Right lobe of liver (tissue), 6 donors: ENCODE results near the gene CCR9. TPM values are rescaled to one million over a fixed set of nuclear protein-coding genes. Genes with fewer than 3 reads are reported as not detected.
A peak's percentile ranks its signal among the peaks of the same experiment; 100 is the strongest.

Source experiments
- ATAC-seq, 4 donors: fragments of 200-7000 bp; cut with Tn5 transposase; one replicate each; pipeline ENCODE4 v1.9.1; 2020; ENCODE audit warnings: mild to moderate bottlenecking in 4 of 4, moderate library complexity in 4 of 4
- DNase-seq, 3 donors: peaks; one replicate each; pipeline ENCODE4 v3.0.0-alpha.2; 2020
- H3K27ac ChIP-seq, 3 donors: fragments of 200-600 bp; one replicate each; pipeline ENCODE4 v1.8.0; 2022
- H3K27me3 ChIP-seq, 2 donors: fragments of 200-600 bp; one replicate each; pipeline ENCODE4 v1.8.0; 2022
- H3K36me3 ChIP-seq, 4 donors: fragments of 200-600 bp; sonication (generic) in 1 of 4; one replicate each; pipeline versions ENCODE4 v1.5.1 to v1.8.0; 2017 to 2022; ENCODE audit warnings: control low read depth in 1 of 4
- H3K4me1 ChIP-seq, 4 donors: fragments of 200-600 bp; sonication (generic) in 1 of 4; one replicate each; pipeline versions ENCODE4 v1.5.1 to v1.8.0; 2017 to 2022; ENCODE audit warnings: control low read depth in 1 of 4
- H3K4me3 ChIP-seq, 3 donors: fragments of 200-600 bp; one replicate each; pipeline ENCODE4 v1.8.0; 2022
- H3K9me3 ChIP-seq, 4 donors: fragments of 200-600 bp; sonication (generic) in 1 of 4; one replicate each; pipeline versions ENCODE4 v1.5.1 to v1.8.0; 2017 to 2022; ENCODE audit warnings: control low read depth in 1 of 4
- POLR2A ChIP-seq: fragments of 450-650 bp; IDR thresholded peaks from one replicate; pipeline ENCODE4 v1.6.1; 2017; ENCODE audit warnings: antibody characterized with exemption, mild to moderate bottlenecking
- WGBS: methylation state at CpG from one replicate; pipeline ENCODE4 v1.1.6; 2018; ENCODE audit warnings: low coverage, low lambda C conversion rate; ENCODE audit not compliant: insufficient coverage; ENCODE audit errors: missing lambda C conversion rate; 5-methylcytosine and 5-hydroxymethylcytosine counted together
- intact Hi-C, 2 donors: fragments of 100-400 bp; cut with DNase I; formaldehyde crosslinking; loops; one replicate each; pipeline versions ENCODE4 v1.11.2 to v1.14.1; 2022
- total RNA-seq, 6 experiments: library from RNA; depleted of rRNA in 2 of 6; stranded (reverse); fragments of >200 nt in 2 of 6; fragmentation: NEBNext Ultra II Directional in 3 of 6; extraction: Animal tissue kit (Norgen Biotek cat#: 25700) in 3 of 6; gene quantifications; one replicate each; pipeline versions ENCODE4 v1.1.0 to v1.2.4, GENCODE V29; 2016 to 2023
- TF ChIP-seq, protein P1 (sequence below), 4 donors: fragments of 200-600 bp in 3 of 4; fragments of 450-650 bp in 1 of 4; IDR thresholded peaks; one replicate each; pipeline versions ENCODE4 v1.5.1 to v1.8.0; 2016 to 2022; ENCODE audit warnings: antibody characterized with exemption in 4 of 4, mild to moderate bottlenecking in 2 of 4
- donor health status: DM: no; HTN: yes; CAD: no.
- donor health status: DM: no; HTN: no; CAD: no.
- donor health status: DM: no; HTN: no; CAD: no.
- donor health status: DM: no; HTN: yes; CAD: no.
- donor health status: DM: no; HTN: yes; CAD: no.

The CCR9 gene
- total RNA-seq, 6 experiments from 2014 or later, result 0.07 to 0.09 (median 0.07) TPM; not detected in 3

DNA sequence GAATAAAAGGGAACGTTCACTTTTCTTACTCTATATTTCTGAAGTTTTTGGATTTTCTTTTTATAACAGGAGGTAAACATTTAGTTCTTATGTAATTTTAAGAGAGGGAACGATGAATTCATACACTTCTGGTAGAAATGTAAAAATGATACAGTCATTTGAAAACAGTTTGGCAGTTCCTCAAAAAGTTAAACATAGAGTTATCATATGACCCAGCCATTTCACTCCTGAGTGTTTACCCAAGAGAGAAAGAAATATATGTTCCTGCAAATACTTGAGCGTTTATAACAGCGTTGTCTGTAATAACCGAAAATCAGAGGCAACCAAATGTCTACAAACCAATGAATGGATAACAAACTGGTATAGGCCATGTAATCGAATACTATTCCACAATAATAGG is 20.8 kb upstream of the CCR9 start:
- intact Hi-C loops, result no loop called here
- ATAC-seq, result no peak
- H3K4me3 ChIP-seq, result no peak overlapping the region
- TF ChIP-seq, protein P1, sequence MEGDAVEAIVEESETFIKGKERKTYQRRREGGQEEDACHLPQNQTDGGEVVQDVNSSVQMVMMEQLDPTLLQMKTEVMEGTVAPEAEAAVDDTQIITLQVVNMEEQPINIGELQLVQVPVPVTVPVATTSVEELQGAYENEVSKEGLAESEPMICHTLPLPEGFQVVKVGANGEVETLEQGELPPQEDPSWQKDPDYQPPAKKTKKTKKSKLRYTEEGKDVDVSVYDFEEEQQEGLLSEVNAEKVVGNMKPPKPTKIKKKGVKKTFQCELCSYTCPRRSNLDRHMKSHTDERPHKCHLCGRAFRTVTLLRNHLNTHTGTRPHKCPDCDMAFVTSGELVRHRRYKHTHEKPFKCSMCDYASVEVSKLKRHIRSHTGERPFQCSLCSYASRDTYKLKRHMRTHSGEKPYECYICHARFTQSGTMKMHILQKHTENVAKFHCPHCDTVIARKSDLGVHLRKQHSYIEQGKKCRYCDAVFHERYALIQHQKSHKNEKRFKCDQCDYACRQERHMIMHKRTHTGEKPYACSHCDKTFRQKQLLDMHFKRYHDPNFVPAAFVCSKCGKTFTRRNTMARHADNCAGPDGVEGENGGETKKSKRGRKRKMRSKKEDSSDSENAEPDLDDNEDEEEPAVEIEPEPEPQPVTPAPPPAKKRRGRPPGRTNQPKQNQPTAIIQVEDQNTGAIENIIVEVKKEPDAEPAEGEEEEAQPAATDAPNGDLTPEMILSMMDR (IDR thresholded peaks at IDR 0.05), result no peak
- TF ChIP-seq POLR2A, result no peak
- H3K9me3 ChIP-seq, result no peaks in the 10 kb centered on the region
- H3K27me3 ChIP-seq, result no peaks in the 10 kb centered on the region
- peaks cover 0 to 15% (median 4%) of the 10 kb centered on the region in 4 donors for H3K4me1 ChIP-seq
- 44% methylated on average over 6 of the region's 6 CpGs for WGBS
- H3K27ac ChIP-seq, result no peak overlapping the region
- DNase-seq, result no peak
- H3K36me3 ChIP-seq, result no peaks in the 10 kb centered on the region

GRCh38 chr3:45868213-45868612 is 18.1 kb upstream of the CCR9 start:
- Histone ChIP-seq H3K4me3 (no peak overlapping the region), H3K36me3 (no peaks in the 10 kb centered on the region), H3K27me3 (no peaks in the 10 kb centered on the region), H3K4me1 (no peaks in the 10 kb centered on the region), H3K27ac (no peak overlapping the region), H3K9me3 (no peaks in the 10 kb centered on the region)
- DNase-seq, result no peak
- WGBS, result 80% methylated on average over 2 of the region's 2 CpGs
- ATAC-seq, result no peak
- TF ChIP-seq, protein P1 (IDR thresholded peaks at IDR 0.05), result no peak
- no peak for TF ChIP-seq POLR2A
- intact Hi-C loops, result no loop called here

DNA sequence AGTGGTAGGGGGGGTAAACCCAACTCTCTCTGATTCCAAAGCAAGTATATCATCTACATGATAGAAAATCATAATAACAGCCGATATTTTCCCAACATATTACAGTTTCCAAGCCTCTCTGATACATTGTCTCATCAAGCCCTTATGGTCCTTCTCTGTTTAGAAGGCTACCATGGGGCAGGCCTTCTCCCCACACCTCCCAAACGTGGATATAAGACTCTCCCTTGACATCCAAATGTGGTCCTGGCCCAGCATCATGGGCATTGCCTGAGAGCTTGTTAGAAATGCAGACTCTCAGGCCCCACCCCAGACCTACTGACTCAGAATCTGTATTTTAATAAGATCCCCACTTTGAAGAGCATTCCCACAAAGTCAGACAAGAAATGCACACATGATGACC is 17.7 kb upstream of the CCR9 start:
- Histone ChIP-seq H3K9me3 (no peaks in the 10 kb centered on the region), H3K27ac (no peak overlapping the region), H3K27me3 (no peaks in the 10 kb centered on the region), H3K4me3 (no peak overlapping the region), H3K36me3 (no peaks in the 10 kb centered on the region), H3K4me1 (no peaks in the 10 kb centered on the region)
- intact Hi-C loops, result no loop called here
- no peak for DNase-seq
- 82% methylated on average over 2 of the region's 2 CpGs for WGBS
- ATAC-seq, result no peak
- no peak for TF ChIP-seq POLR2A
- TF ChIP-seq, protein P1 (IDR thresholded peaks at IDR 0.05), result no peak

- no peaks in the 10 kb centered on the region for H3K36me3 ChIP-seq
- no peak for TF ChIP-seq POLR2A
- TF ChIP-seq, protein P1 (IDR thresholded peaks at IDR 0.05), result no peak
- H3K4me3 ChIP-seq, result no peak overlapping the region
- intact Hi-C loops, result no loop called here
- H3K27ac ChIP-seq, result no peak overlapping the region
- H3K27me3 ChIP-seq, result no peaks in the 10 kb centered on the region
- no peaks in the 10 kb centered on the region for H3K9me3 ChIP-seq
- DNase-seq, result no peak
- no peaks in the 10 kb centered on the region for H3K4me1 ChIP-seq
- no peak for ATAC-seq
- 62% methylated on average over 3 of the region's 3 CpGs for WGBS
Measured at GRCh38 chr3:45869638-45870037, 16.7 kb upstream of the CCR9 start.

DNA sequence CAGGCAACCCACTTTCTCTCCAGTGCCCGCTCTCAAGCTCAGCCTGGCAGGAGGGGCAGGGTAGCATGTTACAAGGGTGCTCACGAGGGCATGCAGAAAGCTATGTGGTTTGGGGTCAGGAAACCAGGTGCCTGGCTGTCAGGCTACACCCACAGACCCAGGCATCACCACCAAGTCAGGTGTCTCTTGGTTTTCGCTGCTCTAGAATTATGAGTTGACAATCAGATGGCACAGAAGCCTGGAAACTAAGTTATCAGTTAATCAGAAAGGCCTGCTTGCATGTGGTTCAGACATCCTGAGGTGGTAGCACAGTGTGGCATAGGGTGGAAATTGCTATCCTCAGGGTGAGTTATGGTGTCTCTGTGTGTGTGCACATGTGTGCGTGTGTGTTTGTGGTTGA is 16.2 kb upstream of the CCR9 start:
- intact Hi-C loops, result no loop called here
- no peaks in the 10 kb centered on the region for H3K36me3 ChIP-seq
- ATAC-seq (peak in 2 of 4 donors; percentile 11 to 16), DNase-seq (no peak)
- no peak overlapping the region for H3K27ac ChIP-seq
- TF ChIP-seq POLR2A, result no peak
- TF ChIP-seq, protein P1 (IDR thresholded peaks at IDR 0.05), result no peak
- 69% methylated on average over 4 of the region's 4 CpGs for WGBS
- H3K27me3 ChIP-seq, result no peaks in the 10 kb centered on the region
- no peak overlapping the region for H3K4me3 ChIP-seq
- no peaks in the 10 kb centered on the region for H3K9me3 ChIP-seq
- no peaks in the 10 kb centered on the region for H3K4me1 ChIP-seq
